Trophoblast cell (in vitro differentiated cells and primary cell): Measurements from ENCODE around the gene TYW1B.
"Not testable (repeated sequence)": the region's sequence is repeated elsewhere in the genome, so short reads cannot be mapped to it uniquely, and the experiment has no call there.

Experiments
- DNase-seq, 2 donors: peaks; one replicate each; pipeline ENCODE4 v3.0.0-alpha.2; 2016
- H2AFZ ChIP-seq: 2 replicates; pipeline ENCODE4 v1.6.1; 2013; ENCODE audit warnings: low read length, moderate library complexity, mild to moderate bottlenecking; ENCODE audit not compliant: insufficient read depth, poor library complexity
- H2AK5ac ChIP-seq: 2 replicates; pipeline ENCODE4 v1.6.1; 2013; ENCODE audit warnings: mild to moderate bottlenecking, low read length
- H2BK120ac ChIP-seq: 2 replicates; pipeline ENCODE4 v1.6.1; 2013; ENCODE audit warnings: low read length, mild to moderate bottlenecking, moderate library complexity; ENCODE audit not compliant: insufficient read depth, poor library complexity
- H2BK12ac ChIP-seq: 2 replicates; pipeline ENCODE4 v1.6.1; 2013; ENCODE audit warnings: mild to moderate bottlenecking, low read length, moderate library complexity
- H2BK5ac ChIP-seq: 2 replicates; pipeline ENCODE4 v1.6.1; 2013; ENCODE audit warnings: low read length, low read depth, moderate library complexity, mild to moderate bottlenecking; ENCODE audit not compliant: poor library complexity
- H3K14ac ChIP-seq: 2 replicates; pipeline ENCODE4 v1.6.1; 2013; ENCODE audit warnings: mild to moderate bottlenecking, low read length
- H3K18ac ChIP-seq: 2 replicates; pipeline ENCODE4 v1.6.1; 2013; ENCODE audit warnings: mild to moderate bottlenecking, low read length
- H3K23ac ChIP-seq: 2 replicates; pipeline ENCODE4 v1.6.1; 2013; ENCODE audit warnings: low read length
- H3K27ac ChIP-seq: 2 replicates; pipeline ENCODE4 v1.5.1; 2013; ENCODE audit warnings: low read depth, mild to moderate bottlenecking, inconsistent platforms, low read length, moderate library complexity
- H3K27me3 ChIP-seq: 2 replicates; pipeline ENCODE4 v1.6.1; 2013; ENCODE audit warnings: inconsistent platforms, mild to moderate bottlenecking, low read length, moderate library complexity; ENCODE audit not compliant: insufficient read depth
- H3K36me3 ChIP-seq, 2 experiments: 1 replicate in 1 of 2; 2 replicates in 1 of 2; pipeline ENCODE4 v1.6.1; 2013; ENCODE audit warnings: low read length in 2 of 2, mild to moderate bottlenecking in 2 of 2, moderate library complexity in 1 of 2; ENCODE audit not compliant: insufficient read depth in 2 of 2, control insufficient read depth in 1 of 2
- H3K4ac ChIP-seq: 2 replicates; pipeline ENCODE4 v1.6.1; 2013; ENCODE audit warnings: low read depth, mild to moderate bottlenecking, low read length, moderate library complexity
- H3K4me1 ChIP-seq, 2 experiments: 1 replicate in 1 of 2; 2 replicates in 1 of 2; pipeline ENCODE4 v1.6.1; 2013; ENCODE audit warnings: low read length in 2 of 2, mild to moderate bottlenecking in 2 of 2, moderate library complexity in 1 of 2; ENCODE audit not compliant: insufficient read depth in 2 of 2, control insufficient read depth in 1 of 2
- H3K4me2 ChIP-seq: 2 replicates; pipeline ENCODE4 v1.6.1; 2013; ENCODE audit warnings: inconsistent platforms, mild to moderate bottlenecking, low read length, moderate library complexity
- H3K4me3 ChIP-seq: 2 replicates; pipeline ENCODE4 v1.5.1; 2013; ENCODE audit warnings: mild to moderate bottlenecking, low read depth, low read length, inconsistent platforms
- H3K79me1 ChIP-seq: one replicate; pipeline ENCODE4 v1.6.1; 2013; ENCODE audit warnings: low read length
- H3K79me2 ChIP-seq: 2 replicates; pipeline ENCODE4 v1.6.1; 2013; ENCODE audit warnings: low read length, mild to moderate bottlenecking; ENCODE audit not compliant: control insufficient read depth, insufficient read depth, poor library complexity
- H3K9ac ChIP-seq: 2 replicates; pipeline ENCODE4 v1.6.1; 2013; ENCODE audit warnings: mild to moderate bottlenecking, low read length
- H3K9me3 ChIP-seq: 2 replicates; pipeline ENCODE4 v1.6.1; 2013; ENCODE audit warnings: low read depth, mild to moderate bottlenecking, control low read depth, inconsistent platforms, low read length; ENCODE audit not compliant: insufficient read depth
- H4K12ac ChIP-seq: 2 replicates; pipeline ENCODE4 v1.6.1; 2013; ENCODE audit warnings: low read depth, mild to moderate bottlenecking, low read length, moderate library complexity
- H4K8ac ChIP-seq: 2 replicates; pipeline ENCODE4 v1.6.1; 2013; ENCODE audit warnings: low read depth, mild to moderate bottlenecking, low read length, moderate library complexity
- H4K91ac ChIP-seq: one replicate; pipeline ENCODE4 v1.6.1; 2013; ENCODE audit warnings: low read depth, mild to moderate bottlenecking, low read length, moderate library complexity
- WGBS: extraction: QIAGEN DNeasy Blood & Tissue Kit; methylation state at CpG from one replicate; pipeline ENCODE4 v1.1.7; 2013; ENCODE audit warnings: missing lambda C conversion rate; ENCODE audit not compliant: insufficient read length, insufficient coverage; ENCODE audit errors: extremely low coverage; 5-methylcytosine and 5-hydroxymethylcytosine counted together

The TYW1B gene

DNA sequence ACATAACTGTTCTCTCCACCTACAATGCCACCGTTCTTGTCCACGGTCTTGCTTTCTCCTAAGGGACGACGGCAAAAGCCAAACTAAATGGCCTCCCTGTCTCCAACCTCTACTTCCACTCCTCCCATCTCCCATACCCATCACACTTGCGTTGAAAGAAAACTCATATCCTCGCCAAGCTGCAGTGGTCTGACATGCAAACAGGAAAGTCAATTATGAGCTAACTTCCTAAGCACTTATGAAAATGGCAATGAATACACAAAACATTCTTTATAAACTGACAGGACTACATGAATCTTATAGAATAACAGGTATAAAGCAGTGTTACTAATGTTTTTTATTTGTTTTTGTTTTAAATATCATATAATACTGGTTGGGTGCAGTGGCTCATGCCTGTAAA lies 46.4 kb downstream of the TYW1B start:
- H2AK5ac ChIP-seq: no peak overlapping the region
- no peak overlapping the region for H4K91ac ChIP-seq
- no peak overlapping the region for H3K14ac ChIP-seq
- H2BK5ac ChIP-seq: no peak overlapping the region
- no peaks in the 10 kb centered on the region for H3K79me1 ChIP-seq
- no peak overlapping the region for H2BK12ac ChIP-seq
- no peak overlapping the region for H2BK120ac ChIP-seq
- H3K18ac ChIP-seq: no peak overlapping the region
- no peak overlapping the region for H3K27ac ChIP-seq
- H3K36me3 ChIP-seq: no peaks in the 10 kb centered on the region
- peaks cover 0 to 3% of the 10 kb centered on the region in 2 experiments for H3K4me1 ChIP-seq
- no peaks in the 10 kb centered on the region for H3K79me2 ChIP-seq
- no peak overlapping the region for H4K12ac ChIP-seq
- H3K23ac ChIP-seq: no peak overlapping the region
- no peaks in the 10 kb centered on the region for H3K27me3 ChIP-seq
- no peak overlapping the region for H3K4ac ChIP-seq
- no peak overlapping the region for H2AFZ ChIP-seq
- DNase-seq: no peak
- no peak overlapping the region for H4K8ac ChIP-seq
- H3K4me2 ChIP-seq: no peak overlapping the region
- no peaks in the 10 kb centered on the region for H3K9me3 ChIP-seq
- no peak overlapping the region for H3K4me3 ChIP-seq
- no peak overlapping the region for H3K9ac ChIP-seq
- WGBS: no CpG with 5 or more reads among the region's 6 CpGs

GRCh38 chr7:72781161-72781560 lies 46.8 kb downstream of the TYW1B start:
- H3K18ac ChIP-seq: no peak overlapping the region
- no peak for DNase-seq
- no peak overlapping the region for H3K4me2 ChIP-seq
- no peak overlapping the region for H4K8ac ChIP-seq
- H3K14ac ChIP-seq: no peak overlapping the region
- H3K79me2 ChIP-seq: no peaks in the 10 kb centered on the region
- H3K4ac ChIP-seq: no peak overlapping the region
- no peak overlapping the region for H3K27ac ChIP-seq
- H4K91ac ChIP-seq: no peak overlapping the region
- no peaks in the 10 kb centered on the region for H3K9me3 ChIP-seq
- no peak overlapping the region for H2AK5ac ChIP-seq
- H4K12ac ChIP-seq: no peak overlapping the region
- H3K27me3 ChIP-seq: no peaks in the 10 kb centered on the region
- no peak overlapping the region for H2BK120ac ChIP-seq
- no peak overlapping the region for H3K23ac ChIP-seq
- no peak overlapping the region for H2AFZ ChIP-seq
- no peak overlapping the region for H2BK12ac ChIP-seq
- H3K4me3 ChIP-seq: no peak overlapping the region
- H3K36me3 ChIP-seq: no peaks in the 10 kb centered on the region
- H2BK5ac ChIP-seq: no peak overlapping the region
- H3K4me1 ChIP-seq: peaks cover 0 to 3% of the 10 kb centered on the region in 2 experiments
- H3K79me1 ChIP-seq: no peaks in the 10 kb centered on the region
- no CpG with 5 or more reads among the region's 8 CpGs for WGBS
- no peak overlapping the region for H3K9ac ChIP-seq

DNA sequence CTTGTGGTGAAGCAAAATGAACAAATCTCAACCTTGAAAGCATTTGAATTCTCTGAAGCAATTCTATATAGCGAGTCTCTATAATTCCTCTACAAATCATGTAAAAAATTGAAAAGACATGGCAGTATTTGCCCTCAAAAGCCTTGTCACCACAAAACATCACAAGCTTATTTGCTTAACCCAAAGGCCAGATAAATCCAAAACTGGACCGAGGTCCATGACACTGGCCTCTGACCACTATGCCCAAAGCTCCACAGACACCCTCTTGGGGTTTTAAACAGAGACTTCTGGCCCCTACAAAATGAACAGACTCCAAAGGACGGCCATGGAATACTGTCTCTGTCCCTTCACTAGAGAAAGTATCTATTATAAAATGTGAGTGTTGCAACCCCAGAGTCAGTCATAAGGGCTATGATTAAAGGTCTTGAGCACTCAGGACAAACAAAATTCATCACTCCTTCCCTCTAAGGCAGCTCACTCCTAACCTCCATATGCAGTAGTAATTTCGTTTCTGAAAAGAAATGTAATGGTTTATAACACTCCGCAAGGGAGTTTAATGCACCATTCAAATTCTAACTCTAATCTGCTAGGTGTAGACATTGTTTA lies 47.6 kb downstream of the TYW1B start:
- not testable (repeated sequence) for H3K27me3 ChIP-seq, H3K9ac ChIP-seq, H3K36me3 ChIP-seq, H4K8ac ChIP-seq, H4K91ac ChIP-seq, H3K18ac ChIP-seq, H2BK120ac ChIP-seq, H4K12ac ChIP-seq, H3K14ac ChIP-seq, DNase-seq, H3K4ac ChIP-seq, H3K9me3 ChIP-seq, H3K4me2 ChIP-seq, H3K23ac ChIP-seq, H2AFZ ChIP-seq, H3K79me2 ChIP-seq, H2BK5ac ChIP-seq, H3K79me1 ChIP-seq, H3K27ac ChIP-seq, H3K4me1 ChIP-seq, H3K4me3 ChIP-seq, H2BK12ac ChIP-seq, H2AK5ac ChIP-seq
- WGBS: no CpG with 5 or more reads among the region's 5 CpGs

- H4K91ac ChIP-seq, H2AK5ac ChIP-seq, H2BK120ac ChIP-seq, H3K27me3 ChIP-seq, H3K18ac ChIP-seq, H3K9ac ChIP-seq, H3K79me2 ChIP-seq, H3K4me3 ChIP-seq, H3K9me3 ChIP-seq, H3K36me3 ChIP-seq, H4K12ac ChIP-seq, H2AFZ ChIP-seq, H3K4ac ChIP-seq, H3K23ac ChIP-seq, DNase-seq, H2BK12ac ChIP-seq, H2BK5ac ChIP-seq, H3K27ac ChIP-seq, H3K4me2 ChIP-seq, H3K79me1 ChIP-seq, H3K4me1 ChIP-seq, H4K8ac ChIP-seq, H3K14ac ChIP-seq: not testable (repeated sequence)
- WGBS: no CpG with 5 or more reads among the region's 2 CpGs
Measured at GRCh38 chr7:72777167-72777566, 50.8 kb downstream of the TYW1B start.
